ENCODE measurements around the gene DNAH11.

DNAH11 gene

DNA sequence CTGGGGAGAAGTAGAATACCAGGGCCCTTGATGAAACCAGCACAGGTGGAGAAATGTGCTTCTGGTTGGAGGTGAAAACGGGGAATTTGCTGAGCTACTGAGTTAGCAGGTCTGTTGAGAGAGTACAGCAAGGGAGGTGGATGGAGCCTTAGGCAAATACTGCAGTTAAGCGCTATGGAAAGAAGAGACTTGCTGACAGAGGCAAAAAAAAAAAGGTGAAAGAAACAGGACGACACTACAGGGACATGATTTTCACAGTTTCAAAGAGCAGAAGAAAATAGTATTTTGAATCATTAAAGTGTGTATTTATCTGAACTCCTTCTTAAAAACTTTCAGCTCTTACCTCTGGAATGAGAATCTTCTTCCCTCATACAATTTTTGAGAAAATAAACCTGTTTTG lies 159.5 kb downstream of the DNAH11 start:
- no peaks in the 10 kb centered on the region for H3K4me1 Mint-ChIP-seq
- peaks cover 4% of the 10 kb centered on the region for H3K27me3 Mint-ChIP-seq (ENCODE audit: low read depth)
- H3K9me3 Mint-ChIP-seq, result no peaks in the 10 kb centered on the region
- H3K4me3 Mint-ChIP-seq, result no peak overlapping the region
- TF ChIP-seq CTCF (IDR thresholded peaks at IDR 0.05; ENCODE audit: unreplicated experiment in 3 of 3), result no peak
- no peaks in the 10 kb centered on the region for H3K36me3 Mint-ChIP-seq (ENCODE audit: low read depth)
- no peak overlapping the region for H3K27ac Mint-ChIP-seq

DNA sequence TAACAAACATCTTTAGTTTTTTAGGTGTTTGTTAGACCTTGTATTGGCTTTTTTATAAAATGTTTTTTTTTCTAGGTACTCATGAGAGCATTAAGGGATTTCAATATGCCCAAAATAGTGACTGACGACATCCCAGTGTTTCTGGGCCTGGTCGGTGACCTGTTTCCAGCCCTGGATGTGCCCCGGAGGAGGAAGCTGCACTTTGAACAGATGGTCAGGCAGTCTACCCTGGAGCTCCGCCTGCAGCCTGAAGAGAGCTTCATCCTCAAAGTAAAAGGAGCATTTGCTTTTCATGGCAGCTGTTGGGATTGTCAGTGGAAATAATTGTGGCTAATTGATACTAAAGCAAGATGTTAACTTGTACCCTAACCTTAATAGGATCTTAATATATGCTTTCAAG lies 161.5 kb downstream of the DNAH11 start:
- no peak for TF ChIP-seq CTCF (IDR thresholded peaks at IDR 0.05; ENCODE audit: unreplicated experiment in 3 of 3)
- Mint-ChIP-seq H3K27me3 (ENCODE audit: low read depth) (peaks cover 4% of the 10 kb centered on the region), H3K27ac (no peak overlapping the region), H3K36me3 (ENCODE audit: low read depth) (no peaks in the 10 kb centered on the region), H3K4me1 (no peaks in the 10 kb centered on the region), H3K9me3 (no peaks in the 10 kb centered on the region), H3K4me3 (no peak overlapping the region)

GRCh38 chr7:21706131-21706530 lies 163.3 kb downstream of the DNAH11 start:
- no peak for TF ChIP-seq CTCF (IDR thresholded peaks at IDR 0.05; ENCODE audit: unreplicated experiment in 3 of 3)
- H3K4me1 Mint-ChIP-seq, result no peaks in the 10 kb centered on the region
- no peaks in the 10 kb centered on the region for H3K36me3 Mint-ChIP-seq (ENCODE audit: low read depth)
- no peak overlapping the region for H3K27ac Mint-ChIP-seq
- H3K4me3 Mint-ChIP-seq, result no peak overlapping the region
- H3K9me3 Mint-ChIP-seq, result no peaks in the 10 kb centered on the region
- H3K27me3 Mint-ChIP-seq (ENCODE audit: low read depth), result no peaks in the 10 kb centered on the region

DNA sequence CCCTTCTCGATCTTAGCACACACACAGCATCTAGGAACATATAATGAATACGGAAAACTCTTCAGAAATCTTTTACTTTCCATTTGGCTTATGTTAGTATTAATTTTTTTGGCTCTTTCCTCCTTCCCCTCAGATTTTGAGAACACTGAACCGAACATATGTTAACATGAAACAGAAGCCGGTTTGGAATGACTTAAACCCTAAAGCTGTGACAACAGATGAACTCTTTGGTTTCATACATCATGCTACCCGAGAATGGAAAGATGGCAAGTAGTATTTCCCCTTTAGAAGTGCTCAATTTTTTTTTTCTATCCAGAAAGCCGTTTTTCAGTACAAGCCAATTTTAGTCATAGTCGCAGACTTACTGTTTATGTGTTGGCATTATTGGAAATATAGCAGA lies 164.7 kb downstream of the DNAH11 start:
- H3K27ac Mint-ChIP-seq, result no peak overlapping the region
- TF ChIP-seq CTCF (IDR thresholded peaks at IDR 0.05; ENCODE audit: unreplicated experiment in 3 of 3), result no peak
- no peak overlapping the region for H3K4me3 Mint-ChIP-seq
- H3K36me3 Mint-ChIP-seq (ENCODE audit: low read depth), result no peaks in the 10 kb centered on the region
- no peaks in the 10 kb centered on the region for H3K9me3 Mint-ChIP-seq
- no peaks in the 10 kb centered on the region for H3K27me3 Mint-ChIP-seq (ENCODE audit: low read depth)
- no peaks in the 10 kb centered on the region for H3K4me1 Mint-ChIP-seq

GRCh38 chr7:21708096-21708495 lies 165.3 kb downstream of the DNAH11 start:
- Mint-ChIP-seq H3K9me3 (no peaks in the 10 kb centered on the region), H3K4me3 (no peak overlapping the region), H3K36me3 (ENCODE audit: low read depth) (no peaks in the 10 kb centered on the region), H3K27ac (no peak overlapping the region), H3K27me3 (ENCODE audit: low read depth) (no peaks in the 10 kb centered on the region), H3K4me1 (no peaks in the 10 kb centered on the region)
- TF ChIP-seq CTCF (IDR thresholded peaks at IDR 0.05; ENCODE audit: unreplicated experiment in 3 of 3), result no peak

- Mint-ChIP-seq H3K4me1 (no peaks in the 10 kb centered on the region), H3K27ac (no peak overlapping the region), H3K36me3 (ENCODE audit: low read depth) (no peaks in the 10 kb centered on the region), H3K4me3 (no peak overlapping the region), H3K27me3 (ENCODE audit: low read depth) (no peaks in the 10 kb centered on the region), H3K9me3 (no peaks in the 10 kb centered on the region)
- no peak for TF ChIP-seq CTCF (IDR thresholded peaks at IDR 0.05; ENCODE audit: unreplicated experiment in 3 of 3)
Observed at GRCh38 chr7:21717323-21717722, 174.5 kb downstream of the DNAH11 start.

Measured in nephron (organoid).